Brain microvascular endothelial cell (primary cell): ENCODE data around the gene CDH4.

Experiments used
- DNase-seq: peaks from one replicate; pipeline ENCODE4 v3.0.0-alpha.2; 2020
- H3K27ac ChIP-seq: fragments of 250-450 bp; sonication (Bioruptor Pico); 2 replicates; pipeline ENCODE4 v1.5.1; 2020; ENCODE audit warnings: mild to moderate bottlenecking, moderate library complexity
- H3K27me3 ChIP-seq: fragments of 250-450 bp; sonication (Bioruptor Pico); replicated peaks from 2 replicates; pipeline ENCODE4 v1.5.1; 2020; ENCODE audit warnings: mild to moderate bottlenecking
- H3K36me3 ChIP-seq: fragments of 250-450 bp; sonication (Bioruptor Pico); replicated peaks from 2 replicates; pipeline ENCODE4 v1.5.1; 2020; ENCODE audit warnings: mild to moderate bottlenecking
- H3K4me3 ChIP-seq: 2 replicates; pipeline ENCODE4 v1.5.1; 2011; ENCODE audit warnings: low read depth, mild to moderate bottlenecking, control low read depth, low read length, moderate library complexity
- CTCF ChIP-seq: IDR thresholded peaks from 2 replicates; pipeline ENCODE4 v1.5.1; 2011; ENCODE audit warnings: low read depth, mild to moderate bottlenecking, moderate library complexity, low read length, control low read depth, inconsistent platforms; ENCODE audit errors: missing control alignments
- in situ Hi-C: cut with HindIII; loops from 2 replicates; pipeline ENCODE4 v1.10.0; 2017; ENCODE audit warnings: low sequenced_read_pairs, low pct_ligation_motif_present

CDH4 gene

GRCh38 chr20:61963149-61963548 is 711.1 kb downstream of the CDH4 start:
- H3K27me3 ChIP-seq = peaks cover 16% of the 10 kb centered on the region
- no peak overlapping the region for H3K27ac ChIP-seq
- no peak overlapping the region for H3K4me3 ChIP-seq
- in situ Hi-C loops = no loop called here
- H3K36me3 ChIP-seq = no peaks in the 10 kb centered on the region
- TF ChIP-seq CTCF = no peak
- no peak for DNase-seq

DNA sequence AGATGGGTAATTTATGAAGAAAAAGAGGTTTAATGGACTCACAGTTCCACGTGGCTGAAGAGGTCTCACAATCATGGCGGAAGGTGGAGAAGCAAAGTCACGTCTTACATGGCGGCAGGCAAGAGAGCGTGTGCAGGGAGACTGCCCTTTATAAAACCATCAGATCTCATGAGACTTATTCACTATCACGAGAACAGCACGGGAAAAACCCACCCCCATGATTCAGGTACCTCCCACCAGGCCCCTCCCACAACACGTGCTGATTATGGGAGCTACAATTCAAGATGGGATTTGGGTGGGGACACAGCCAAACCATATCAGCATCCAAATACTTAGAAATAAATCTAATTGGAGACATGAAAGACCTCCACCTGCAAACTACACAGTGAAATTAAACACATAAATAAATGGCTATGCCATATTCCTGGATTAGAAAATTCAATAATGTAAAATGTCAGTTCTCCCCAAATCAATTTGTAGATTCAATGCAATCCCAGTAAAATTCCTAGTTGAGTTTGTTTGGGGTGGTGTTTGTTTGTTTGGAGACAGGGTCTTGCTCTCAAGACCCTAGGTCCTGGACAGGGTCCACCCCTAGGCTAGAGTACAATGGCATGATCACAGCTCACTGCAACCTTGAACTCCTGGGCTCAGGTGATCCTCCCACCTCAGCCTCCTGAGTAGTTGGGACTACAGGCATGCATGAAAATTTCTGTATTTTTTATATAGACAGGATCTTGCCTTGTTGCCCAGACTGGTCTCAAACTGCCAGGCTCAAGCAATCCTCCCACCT is 712.0 kb downstream of the CDH4 start:
- Histone ChIP-seq H3K27ac (no peak overlapping the region), H3K36me3 (no peaks in the 10 kb centered on the region), H3K4me3 (no peak overlapping the region), H3K27me3 (peaks cover 16% of the 10 kb centered on the region)
- TF ChIP-seq CTCF = no peak
- no peak for DNase-seq
- in situ Hi-C loops = no loop called here

- DNase-seq = no peak
- no peak overlapping the region for H3K4me3 ChIP-seq
- no peak for TF ChIP-seq CTCF
- H3K27me3 ChIP-seq = peaks cover 16% of the 10 kb centered on the region
- in situ Hi-C loops = no loop called here
- no peaks in the 10 kb centered on the region for H3K36me3 ChIP-seq
- H3K27ac ChIP-seq = no peak overlapping the region
Measured at GRCh38 chr20:61964675-61965605, 712.9 kb downstream of the CDH4 start.

DNA sequence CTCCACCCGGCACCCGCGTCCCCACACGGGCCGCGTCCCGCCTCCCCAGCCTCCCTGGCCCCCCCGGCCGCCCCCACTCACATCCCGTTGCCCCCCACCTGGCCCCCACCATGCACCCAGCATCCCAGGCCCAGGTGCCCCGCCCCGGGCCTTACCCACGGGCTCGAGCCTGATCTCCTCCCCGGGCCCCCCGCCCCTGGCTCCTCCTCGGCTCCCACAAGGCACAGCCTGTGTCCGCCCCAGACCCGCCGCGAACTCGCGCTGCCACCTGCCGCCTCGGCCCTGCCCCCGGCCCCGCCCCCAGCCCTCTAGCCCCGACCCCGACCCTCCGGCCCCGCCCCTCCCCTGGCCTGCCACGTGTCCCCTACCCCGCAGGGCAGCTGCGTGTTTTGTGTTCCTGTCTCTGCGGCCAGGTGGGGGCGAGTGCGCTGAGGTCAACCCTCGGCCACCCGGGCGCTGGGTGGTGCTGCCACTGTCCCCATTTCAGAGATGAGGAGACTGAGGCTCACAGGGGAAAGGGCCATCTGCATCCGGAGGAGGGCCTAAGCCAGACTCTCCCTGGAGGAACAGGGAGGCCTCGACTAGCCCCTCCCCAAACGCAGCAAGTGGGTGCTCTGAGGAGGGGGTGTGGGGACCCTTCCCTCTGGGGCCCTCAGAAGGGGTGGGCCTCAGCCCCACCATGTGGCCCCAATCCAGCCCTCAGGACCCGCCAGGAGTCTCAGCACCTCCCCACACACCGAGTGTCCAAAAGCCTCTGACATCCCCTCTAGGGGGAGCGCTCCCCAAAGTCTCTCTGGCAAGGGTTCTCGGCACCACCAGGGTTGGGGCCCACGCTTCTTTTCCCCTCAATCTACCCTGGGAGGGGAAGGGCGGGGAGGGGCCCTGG is 713.8 kb downstream of the CDH4 start:
- H3K27me3 ChIP-seq = peaks cover 16% of the 10 kb centered on the region
- no peak overlapping the region for H3K4me3 ChIP-seq
- H3K36me3 ChIP-seq = no peaks in the 10 kb centered on the region
- TF ChIP-seq CTCF = no peak
- no peak for DNase-seq
- no peak overlapping the region for H3K27ac ChIP-seq
- in situ Hi-C loops = no loop called here

DNA sequence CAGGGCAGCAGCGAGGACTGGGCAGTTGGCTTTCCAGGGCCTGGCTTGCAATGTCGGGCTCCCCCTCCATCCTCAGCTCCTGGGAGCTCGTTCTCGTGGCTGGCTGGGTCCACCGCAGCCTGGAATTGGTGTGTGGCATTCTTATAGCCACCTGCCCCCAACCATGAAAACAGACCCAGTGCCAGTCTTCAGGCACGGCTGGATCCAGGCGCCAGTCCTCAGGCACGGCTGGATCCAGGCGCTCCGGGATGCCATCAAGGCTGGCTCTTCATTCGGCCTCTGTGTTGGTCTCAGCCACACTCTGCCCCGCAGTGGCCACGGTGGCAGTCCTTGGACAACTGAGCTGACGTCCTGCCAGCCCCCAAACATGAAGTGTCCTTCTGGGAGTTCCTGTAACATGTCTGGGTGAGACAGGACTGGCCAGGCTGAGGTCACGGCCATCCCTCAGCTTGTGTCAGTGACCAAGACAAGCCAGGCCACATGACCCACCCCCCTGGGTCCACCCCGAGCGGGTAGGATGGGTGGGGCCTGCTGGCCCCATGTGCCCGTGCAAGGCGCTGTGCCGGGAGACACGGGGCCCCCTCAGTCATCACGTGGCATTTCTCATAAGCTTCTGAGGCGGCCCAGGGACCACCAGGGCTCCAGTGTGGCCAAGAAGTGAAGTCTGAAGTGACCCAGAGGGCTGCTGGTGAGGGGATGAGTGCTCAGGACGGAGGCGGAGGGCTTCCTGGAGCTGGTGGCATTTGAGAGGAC is 714.6 kb downstream of the CDH4 start:
- in situ Hi-C loops = no loop called here
- H3K27ac ChIP-seq = no peak overlapping the region
- H3K4me3 ChIP-seq = no peak overlapping the region
- TF ChIP-seq CTCF = no peak
- H3K27me3 ChIP-seq = peaks cover 16% of the 10 kb centered on the region
- DNase-seq = no peak
- no peaks in the 10 kb centered on the region for H3K36me3 ChIP-seq
